HepG2 (cell line): Measurements from ENCODE around the gene SYNJ2. TPM values are rescaled to one million over a fixed set of nuclear protein-coding genes. Genes with fewer than 3 reads are reported as not detected.
A peak's percentile ranks its signal among the peaks of the same experiment; 100 is the strongest.

Experiments used
- ATAC-seq: fragments of 200-7000 bp; cut with Tn5 transposase; 3 replicates; pipeline ENCODE4 v1.9.1; 2020; ENCODE audit warnings: mild to moderate bottlenecking, moderate library complexity
- BruUV-seq: library from RNA; stranded (reverse); fragments of 400-500 nt; replicated peaks from 2 replicates; lab custom pipeline; 2021; lab: Mats Ljungman, UMichigan
- CTCF ChIA-PET: fragments of 300-600 bp; formaldehyde crosslinking; extraction: SDS; loops from one replicate; lab custom pipeline; 2021; ENCODE audit warnings: low total read pairs, inconsistent platforms, low intra/inter-chr PET ratio; lab: Yijun Ruan, JAX
- POLR2A ChIA-PET: fragments of 350-600 bp; sonication (Branson Sonifier 250); formaldehyde crosslinking; loops from one replicate; lab custom pipeline; 2020; ENCODE audit warnings: antibody characterized with exemption, inconsistent platforms; lab: Yijun Ruan, JAX
- DNase-seq: peaks from one replicate; pipeline ENCODE4 v3.0.0-alpha.2; 2015; ENCODE audit warnings: low spot score
- FAIRE-seq: peaks from 3 replicates; lab custom pipeline; 2011; peaks lifted over from hg19 to GRCh38; lab: Jason Lieb, UNC
- H2AFZ ChIP-seq: one replicate; pipeline ENCODE4 v1.6.1; 2011; ENCODE audit warnings: low read length, inconsistent platforms
- H3K27ac ChIP-seq: fragments of 300-600 bp; 3 replicates; pipeline ENCODE4 v1.8.0; 2011; ENCODE audit warnings: mixed run types, mild to moderate bottlenecking, mixed read lengths, low read length, inconsistent platforms; ENCODE audit not compliant: insufficient read depth; ENCODE audit errors: extremely low read length
- H3K27me3 ChIP-seq, 2 experiments: fragments of 200-600 bp in 1 of 2; 2 replicates in 1 of 2; 3 replicates in 1 of 2; pipeline versions ENCODE4 v1.6.0 to v1.8.0; 2011; ENCODE audit warnings: low read length in 2 of 2, mild to moderate bottlenecking in 2 of 2, moderate library complexity in 2 of 2, inconsistent platforms in 1 of 2; ENCODE audit not compliant: insufficient read depth in 2 of 2, control insufficient read depth in 1 of 2
- H3K36me3 ChIP-seq, 2 experiments: fragments of 200-600 bp in 1 of 2; replicated peaks in 1 of 2; 2 replicates in 1 of 2; 3 replicates in 1 of 2; pipeline versions ENCODE4 v1.5.1 to v1.8.0; 2011; ENCODE audit warnings: low read length in 2 of 2, inconsistent platforms in 1 of 2; ENCODE audit not compliant: insufficient read depth in 2 of 2, control insufficient read depth in 1 of 2
- H3K4me1 ChIP-seq: 2 replicates; pipeline ENCODE4 v1.5.1; 2012; ENCODE audit warnings: low read length, inconsistent platforms; ENCODE audit not compliant: insufficient read depth
- H3K4me2 ChIP-seq: 2 replicates; pipeline ENCODE4 v1.6.0; 2011; ENCODE audit warnings: low read depth, low read length, inconsistent platforms
- H3K4me3 ChIP-seq, 3 experiments: fragments of 200-600 bp in 1 of 3; sonication (generic), shearing (Covaris generic) in 1 of 3; replicated peaks in 1 of 3; 2 replicates each; pipeline ENCODE4 v1.5.1; 2011 to 2016; ENCODE audit warnings: low read length in 3 of 3, inconsistent platforms in 2 of 3, low read depth in 2 of 3, mild to moderate bottlenecking in 2 of 3, control low read depth in 1 of 3, mixed read lengths in 1 of 3; ENCODE audit not compliant: insufficient read depth in 1 of 3
- H3K79me2 ChIP-seq: one replicate; pipeline ENCODE4 v1.6.1; 2011; ENCODE audit warnings: low read length, inconsistent platforms; ENCODE audit not compliant: insufficient read depth
- H3K9ac ChIP-seq: 2 replicates; pipeline ENCODE4 v1.6.0; 2011; ENCODE audit warnings: mild to moderate bottlenecking, low read depth, low read length, inconsistent platforms; ENCODE audit not compliant: insufficient read depth
- H3K9me3 ChIP-seq: 2 replicates; pipeline ENCODE4 v1.5.1; 2012; ENCODE audit warnings: mild to moderate bottlenecking, low read length
- H4K20me1 ChIP-seq: 2 replicates; pipeline ENCODE4 v1.6.0; 2011; ENCODE audit warnings: inconsistent platforms, mild to moderate bottlenecking, low read length, moderate library complexity; ENCODE audit not compliant: insufficient read depth
- CEBPB ChIP-seq: IDR thresholded peaks from 2 replicates; pipeline ENCODE4 v1.6.1; 2011; ENCODE audit warnings: low read depth, low read length, improper control_type of control experiment, borderline replicate concordance
- KLF15 ChIP-seq: sonication (generic); formaldehyde crosslinking; IDR thresholded peaks from 2 replicates; pipeline ENCODE4 v1.8.1; 2023; ENCODE audit warnings: borderline replicate concordance, mild to moderate bottlenecking, inconsistent platforms, missing genetic modification reagents, mixed read lengths
- MEIS2 ChIP-seq: sonication (generic); formaldehyde crosslinking; IDR thresholded peaks from 2 replicates; pipeline ENCODE4 v1.9.0; 2021; ENCODE audit warnings: mild to moderate bottlenecking, missing genetic modification reagents
- RBM22 ChIP-seq: fragments of 200-400 bp; formaldehyde crosslinking; optimal IDR thresholded peaks from 2 replicates; pipeline ENCODE3; 2017; ENCODE audit warnings: mild to moderate bottlenecking, low read length, moderate library complexity
- SRSF1 ChIP-seq: fragments of 200-400 bp; formaldehyde crosslinking; optimal IDR thresholded peaks from 2 replicates; pipeline ENCODE3; 2017; ENCODE audit warnings: mild to moderate bottlenecking, low read depth, low read length, moderate library complexity
- TAF15 ChIP-seq: fragments of 200-400 bp; formaldehyde crosslinking; IDR thresholded peaks from one replicate; pipeline ENCODE4 v1.6.1; 2018; ENCODE audit warnings: mild to moderate bottlenecking, low read depth, low read length; ENCODE audit not compliant: poor library complexity, severe bottlenecking
- THYN1 ChIP-seq: sonication (generic); formaldehyde crosslinking; IDR thresholded peaks from 2 replicates; pipeline ENCODE4 v1.8.1; 2023; ENCODE audit warnings: low read depth, mild to moderate bottlenecking, moderate library complexity, missing genetic modification reagents, borderline replicate concordance
- WGBS: methylation state at CpG from one replicate; pipeline ENCODE4 v1.1.6; 2017; ENCODE audit warnings: low lambda C conversion rate; 5-methylcytosine and 5-hydroxymethylcytosine counted together
- in situ Hi-C: cut with HindIII; loops from 2 replicates; pipeline ENCODE4 v1.10.0; 2017; ENCODE audit warnings: low pct_unique_long_range_greater_than_20kb; ENCODE audit not compliant: extremely low pct_ligation_motif_present
- intact Hi-C: fragments of 100-400 bp; cut with micrococcal nuclease; formaldehyde crosslinking; loops from one replicate; pipeline ENCODE4 v1.10.0; 2022; ENCODE audit not compliant: unreplicated experiment
- polyA plus RNA-seq, 8 experiments: library from polyadenylated mRNA; depleted of rRNA in 3 of 8; stranded (reverse) in 7 of 8; unstranded in 1 of 8; fragments of >200 nt; fragmentation: Illumina TruSeq in 4 of 8; extraction: Trizol in 4 of 8; gene quantifications; 2 replicates each; pipeline versions ENCODE4 v1.2.1 to v1.2.3, GENCODE V29; 2011 to 2016; ENCODE audit warnings: low read depth in 4 of 8, missing spikeins in 1 of 8, mixed read lengths in 1 of 8; ENCODE audit not compliant: insufficient read depth in 1 of 8
- total RNA-seq, 5 experiments: library from RNA; depleted of rRNA; stranded (reverse); fragments of >200 nt; fragmentation: Illumina TruSeq; extraction: Trizol; gene quantifications; 2 replicates each; pipeline ENCODE4 v1.2.3, GENCODE V29; 2016; ENCODE audit warnings: low read depth in 1 of 5
- TF ChIP-seq, protein P1 (sequence below): sonication (generic); formaldehyde crosslinking; conservative IDR thresholded peaks from 2 replicates; pipeline ENCODE4 v1.4.0; 2020; ENCODE audit warnings: missing genetic modification reagents

Gene SYNJ2
- total and polyA plus RNA-seq, 2 of the 13 experiments (the other 11 are each of a cell fraction or from before 2014, with no cell fraction given), result 39.1 to 57.6 TPM

DNA sequence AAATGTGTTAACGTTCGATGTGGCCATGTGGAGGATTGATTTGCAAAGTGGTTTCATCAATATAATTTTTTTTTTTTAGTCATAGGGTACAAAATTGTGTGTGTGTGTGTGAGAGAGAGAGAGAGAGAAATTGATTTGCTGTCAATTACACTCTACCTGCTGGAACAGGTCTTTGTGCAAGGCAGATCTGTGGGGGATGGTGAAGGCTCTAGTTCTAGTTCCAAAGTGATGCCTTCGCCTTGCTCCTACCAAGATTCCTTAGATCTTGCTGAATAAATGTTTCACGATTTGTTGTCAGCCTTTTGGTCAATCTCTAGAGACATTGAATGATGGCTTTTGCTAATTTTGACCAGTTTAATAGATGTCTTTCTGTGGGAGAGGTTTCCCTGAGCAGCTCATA lies 121.6 kb downstream of the SYNJ2 start:
- ChIA-PET POLR2A (interaction anchor here (1.1 kb wide), 1 partner anchor 91 kb away, joined by 3 read pairs; no protein-coding TSS in a partner anchor), CTCF (no interaction called here)
- Histone ChIP-seq H3K4me1 (peaks cover 16% of the 10 kb centered on the region), H3K79me2 (no peaks in the 10 kb centered on the region), H4K20me1 (no peaks in the 10 kb centered on the region), H3K36me3 (peaks cover 1 to 6% of the 10 kb centered on the region in 2 experiments; a peak in 2 of 5 replicates), H3K4me2 (no peak overlapping the region), H3K27ac (no peak overlapping the region), H3K9ac (no peak overlapping the region), H2AFZ (no peak overlapping the region), H3K4me3 (no peak overlapping the region), H3K9me3 (no peaks in the 10 kb centered on the region), H3K27me3 (no peaks in the 10 kb centered on the region)
- no TSS peak for BruUV-seq
- ATAC-seq, result no peak
- WGBS, result 81% methylated on average over 4 of the region's 4 CpGs
- in situ Hi-C loops, result no loop called here
- FAIRE-seq, result no peak
- DNase-seq, result no peak
- intact Hi-C loops, result no loop called here
- TF ChIP-seq RBM22, result peak; percentile 58
- 0 out of 2 replicates have a peak, but pooled peaks have one; percentile 30 for TF ChIP-seq MEIS2 (CRISPR knock-in tag)
- no peak for TF ChIP-seq THYN1
- TF ChIP-seq TAF15, result no peak

DNA sequence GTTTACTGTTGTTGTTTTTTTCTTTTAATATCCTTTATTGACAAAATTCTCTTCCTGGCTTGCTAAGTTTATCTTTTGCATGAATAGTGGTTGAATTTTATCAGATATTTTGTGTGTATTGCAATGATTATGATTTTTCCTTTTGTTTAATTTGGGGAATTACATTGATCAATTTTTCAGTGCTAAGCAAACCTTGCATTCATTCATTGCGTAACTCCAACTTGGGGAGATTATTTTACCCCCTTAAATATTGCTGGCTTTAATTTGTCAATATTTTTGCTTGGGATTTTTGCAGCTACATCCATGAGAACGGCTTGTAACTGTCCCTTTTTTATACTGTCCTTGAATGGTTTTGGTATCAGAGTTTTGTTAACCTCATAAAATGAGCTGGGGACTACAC lies 123.0 kb downstream of the SYNJ2 start:
- in situ Hi-C loops (no loop called here), intact Hi-C loops (no loop called here)
- BruUV-seq, result TSS peak; percentile 15
- ATAC-seq, result no peak
- H3K9me3 ChIP-seq, result no peaks in the 10 kb centered on the region
- no peaks in the 10 kb centered on the region for H3K79me2 ChIP-seq
- H4K20me1 ChIP-seq, result no peaks in the 10 kb centered on the region
- CTCF ChIA-PET, result no interaction called here
- H3K4me2 ChIP-seq, result no peak overlapping the region
- POLR2A ChIA-PET, result no interaction called here
- 92% methylated on average over 2 of the region's 2 CpGs for WGBS
- H3K27ac ChIP-seq, result no peak overlapping the region
- DNase-seq, result no peak
- H3K4me3 ChIP-seq, result no peak overlapping the region
- H3K9ac ChIP-seq, result no peak overlapping the region
- no peak for FAIRE-seq
- no peaks in the 10 kb centered on the region for H3K27me3 ChIP-seq
- TF ChIP-seq, protein P1, sequence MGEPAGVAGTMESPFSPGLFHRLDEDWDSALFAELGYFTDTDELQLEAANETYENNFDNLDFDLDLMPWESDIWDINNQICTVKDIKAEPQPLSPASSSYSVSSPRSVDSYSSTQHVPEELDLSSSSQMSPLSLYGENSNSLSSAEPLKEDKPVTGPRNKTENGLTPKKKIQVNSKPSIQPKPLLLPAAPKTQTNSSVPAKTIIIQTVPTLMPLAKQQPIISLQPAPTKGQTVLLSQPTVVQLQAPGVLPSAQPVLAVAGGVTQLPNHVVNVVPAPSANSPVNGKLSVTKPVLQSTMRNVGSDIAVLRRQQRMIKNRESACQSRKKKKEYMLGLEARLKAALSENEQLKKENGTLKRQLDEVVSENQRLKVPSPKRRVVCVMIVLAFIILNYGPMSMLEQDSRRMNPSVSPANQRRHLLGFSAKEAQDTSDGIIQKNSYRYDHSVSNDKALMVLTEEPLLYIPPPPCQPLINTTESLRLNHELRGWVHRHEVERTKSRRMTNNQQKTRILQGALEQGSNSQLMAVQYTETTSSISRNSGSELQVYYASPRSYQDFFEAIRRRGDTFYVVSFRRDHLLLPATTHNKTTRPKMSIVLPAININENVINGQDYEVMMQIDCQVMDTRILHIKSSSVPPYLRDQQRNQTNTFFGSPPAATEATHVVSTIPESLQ, result no peak
- no peak for TF ChIP-seq SRSF1
- peak; percentile 74 for TF ChIP-seq CEBPB
- no peak for TF ChIP-seq KLF15 (CRISPR knock-in tag)
- no peaks in the 10 kb centered on the region for H3K36me3 ChIP-seq
- H2AFZ ChIP-seq, result no peak overlapping the region
- peaks cover 16% of the 10 kb centered on the region for H3K4me1 ChIP-seq
